GM12892 (cell line): ENCODE data around the gene INPP4B.

ENCODE experiments used
- POLR2A ChIP-seq: IDR thresholded peaks from 2 replicates; pipeline ENCODE4 v1.6.1; 2011; ENCODE audit warnings: low read depth, low read length, control low read depth
- POLR2AphosphoS5 ChIP-seq: IDR thresholded peaks from 2 replicates; pipeline ENCODE4 v1.6.1; 2011; ENCODE audit warnings: low read depth, low read length, control low read depth
- TAF1 ChIP-seq: IDR thresholded peaks from 2 replicates; pipeline ENCODE4 v1.6.1; 2011; ENCODE audit warnings: low read depth, mild to moderate bottlenecking, control low read depth, low read length, borderline replicate concordance

DNA sequence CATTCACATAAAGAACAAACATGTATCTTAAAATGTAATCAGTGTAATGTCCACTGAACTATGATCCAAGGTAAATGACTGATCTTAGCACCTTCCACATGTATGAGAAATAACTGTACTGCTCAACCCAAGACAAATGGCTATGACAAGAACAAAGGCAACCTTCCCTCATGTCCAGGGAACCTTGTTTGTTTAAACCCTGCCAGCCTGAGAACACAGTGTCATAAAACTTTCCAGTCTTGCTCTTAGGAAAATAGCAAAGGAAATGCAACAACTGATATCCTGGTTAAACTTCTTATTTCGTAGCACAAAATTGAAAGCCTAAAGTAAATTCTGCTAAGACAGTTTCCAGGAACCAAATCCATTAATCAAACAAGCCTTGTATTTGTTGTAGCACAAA lies 715.4 kb downstream of the INPP4B start:
- TF ChIP-seq POLR2AphosphoS5 (no peak), TAF1 (no peak), POLR2A (no peak)
